ENCODE data around the gene PPP6R2. TPM values are rescaled to one million over a fixed set of nuclear protein-coding genes. Genes with fewer than 3 reads are reported as not detected.

The PPP6R2 gene
- total RNA-seq, 1 donor from 2014 or later: 55.5 TPM

GRCh38 chr22:50417411-50418210, 74.5 kb downstream of the PPP6R2 start:
- no peaks in the 10 kb centered on the region for H3K9me3 ChIP-seq
- H3K36me3 ChIP-seq: peaks cover 86 to 88% of the 10 kb centered on the region in 2 donors
- H3K27me3 ChIP-seq: no peaks in the 10 kb centered on the region
- H3K4me1 ChIP-seq: no peaks in the 10 kb centered on the region
- intact Hi-C loops (cut with DNase I): no loop called here
- H3K4me3 ChIP-seq: no peak overlapping the region
- no peak for TF ChIP-seq CTCF (IDR thresholded peaks at IDR 0.05)
- H3K27ac ChIP-seq: no peak overlapping the region
- no peak for DNase-seq (ENCODE audit: low spot score in 2 of 2)

DNA sequence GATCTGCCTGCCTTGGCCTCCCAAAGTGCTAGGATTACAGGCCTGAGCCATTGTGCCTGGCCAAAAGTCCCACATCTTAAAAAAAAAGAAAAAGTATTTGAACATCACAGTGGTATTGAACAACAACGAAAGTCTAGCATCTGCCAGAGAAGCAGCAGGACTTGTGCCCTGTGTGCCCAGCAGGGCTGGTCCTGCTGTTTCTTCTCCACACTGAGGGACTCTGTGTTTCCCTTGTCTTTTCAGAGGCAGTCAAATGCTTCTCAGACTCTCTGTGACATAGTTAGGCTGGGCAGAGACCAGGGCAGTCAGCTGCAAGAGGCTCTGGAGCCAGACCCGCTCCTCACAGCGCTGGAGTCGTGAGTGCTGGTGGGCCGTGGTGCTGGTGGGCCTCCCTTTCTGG, 75.5 kb downstream of the PPP6R2 start:
- Histone ChIP-seq H3K36me3 (peaks cover 93 to 94% of the 10 kb centered on the region in 2 donors), H3K4me1 (no peaks in the 10 kb centered on the region), H3K27me3 (no peaks in the 10 kb centered on the region), H3K4me3 (no peak overlapping the region), H3K9me3 (no peaks in the 10 kb centered on the region), H3K27ac (no peak overlapping the region)
- intact Hi-C loops (cut with DNase I): no loop called here
- DNase-seq (ENCODE audit: low spot score in 2 of 2): no peak
- TF ChIP-seq CTCF (IDR thresholded peaks at IDR 0.05): no peak

DNA sequence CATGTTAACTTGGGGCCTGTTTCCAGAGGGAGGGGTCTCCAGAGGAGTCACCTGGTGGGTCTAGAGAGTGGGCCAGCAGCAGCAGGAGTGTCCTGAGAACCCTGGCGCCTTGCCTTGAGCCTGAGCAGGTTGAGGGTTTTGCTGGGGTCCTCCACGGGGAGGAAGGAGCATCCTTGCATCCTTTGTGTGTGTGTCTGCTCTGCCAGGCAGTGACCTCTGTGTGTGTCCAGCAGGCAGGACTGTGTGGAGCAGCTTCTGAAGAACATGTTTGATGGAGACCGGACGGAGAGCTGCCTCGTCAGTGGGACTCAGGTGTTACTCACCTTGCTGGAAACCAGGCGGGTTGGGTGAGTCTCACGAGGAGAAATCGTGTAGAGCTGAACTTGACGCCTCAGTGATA, 76.0 kb downstream of the PPP6R2 start:
- Histone ChIP-seq H3K27ac (no peak overlapping the region), H3K36me3 (peaks cover 93 to 94% of the 10 kb centered on the region in 2 donors), H3K9me3 (no peaks in the 10 kb centered on the region), H3K4me3 (no peak overlapping the region), H3K4me1 (no peaks in the 10 kb centered on the region), H3K27me3 (no peaks in the 10 kb centered on the region)
- intact Hi-C loops (cut with DNase I): no loop called here
- TF ChIP-seq CTCF (IDR thresholded peaks at IDR 0.05): no peak
- no peak for DNase-seq (ENCODE audit: low spot score in 2 of 2)

GRCh38 chr22:50420015-50420414, 76.9 kb downstream of the PPP6R2 start:
- no peak for DNase-seq (ENCODE audit: low spot score in 2 of 2)
- H3K27me3 ChIP-seq: no peaks in the 10 kb centered on the region
- H3K9me3 ChIP-seq: no peaks in the 10 kb centered on the region
- H3K4me1 ChIP-seq: no peaks in the 10 kb centered on the region
- H3K27ac ChIP-seq: no peak overlapping the region
- no peak for TF ChIP-seq CTCF (IDR thresholded peaks at IDR 0.05)
- H3K36me3 ChIP-seq: peaks cover 89 to 90% of the 10 kb centered on the region in 2 donors
- no peak overlapping the region for H3K4me3 ChIP-seq
- intact Hi-C loops (cut with DNase I): no loop called here

- no peaks in the 10 kb centered on the region for H3K4me1 ChIP-seq
- no peak overlapping the region for H3K27ac ChIP-seq
- intact Hi-C loops (cut with DNase I): no loop called here
- peaks cover 89 to 90% of the 10 kb centered on the region in 2 donors for H3K36me3 ChIP-seq
- no peaks in the 10 kb centered on the region for H3K9me3 ChIP-seq
- DNase-seq (ENCODE audit: low spot score in 2 of 2): no peak
- H3K4me3 ChIP-seq: no peak overlapping the region
- no peaks in the 10 kb centered on the region for H3K27me3 ChIP-seq
- TF ChIP-seq CTCF (IDR thresholded peaks at IDR 0.05): no peak
Measured at GRCh38 chr22:50420581-50420980, 77.5 kb downstream of the PPP6R2 start.

Data from ascending aorta (tissue), 2 donors.